ENCODE data around the gene TPBGL. TPM values are rescaled to one million over a fixed set of nuclear protein-coding genes. Genes with fewer than 3 reads are reported as not detected.

The TPBGL gene
- total RNA-seq, 2 experiments from 2014 or later, result 0.13 to 0.19 TPM

DNA sequence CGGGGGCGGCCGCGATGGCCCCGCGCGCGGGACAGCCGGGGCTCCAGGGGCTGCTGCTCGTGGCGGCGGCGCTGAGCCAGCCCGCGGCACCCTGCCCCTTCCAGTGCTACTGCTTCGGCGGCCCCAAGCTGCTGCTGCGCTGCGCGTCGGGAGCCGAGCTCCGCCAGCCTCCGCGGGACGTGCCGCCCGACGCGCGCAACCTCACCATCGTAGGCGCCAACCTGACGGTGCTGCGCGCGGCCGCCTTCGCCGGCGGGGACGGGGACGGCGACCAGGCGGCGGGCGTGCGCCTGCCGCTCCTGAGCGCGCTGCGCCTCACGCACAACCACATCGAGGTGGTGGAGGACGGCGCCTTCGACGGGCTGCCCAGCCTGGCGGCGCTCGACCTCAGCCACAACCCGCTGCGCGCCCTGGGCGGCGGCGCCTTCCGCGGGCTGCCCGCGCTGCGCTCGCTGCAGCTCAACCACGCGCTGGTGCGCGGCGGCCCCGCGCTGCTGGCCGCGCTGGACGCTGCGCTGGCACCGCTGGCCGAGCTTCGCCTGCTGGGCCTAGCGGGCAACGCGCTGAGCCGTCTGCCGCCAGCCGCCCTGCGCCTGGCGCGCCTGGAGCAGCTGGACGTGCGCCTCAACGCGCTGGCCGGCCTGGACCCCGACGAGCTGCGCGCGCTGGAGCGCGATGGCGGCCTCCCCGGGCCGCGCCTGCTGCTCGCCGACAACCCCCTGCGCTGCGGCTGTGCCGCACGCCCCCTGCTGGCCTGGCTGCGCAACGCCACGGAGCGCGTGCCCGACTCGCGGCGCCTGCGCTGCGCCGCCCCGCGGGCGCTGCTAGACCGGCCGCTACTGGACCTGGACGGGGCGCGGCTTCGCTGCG, 697 bp downstream of the TPBGL start:
- ChIA-PET CTCF (interaction anchor here (0.7 to 10.0 kb wide), 19 partner anchors 8 to 312 kb away, joined by 3 to 136 read pairs (median 5); no protein-coding TSS in a partner anchor), POLR2A (interaction anchor here (0.7 to 1.9 kb wide), 3 partner anchors 27 to 158 kb away, joined by 3 to 6 read pairs (median 4); no protein-coding TSS in a partner anchor)

DNA sequence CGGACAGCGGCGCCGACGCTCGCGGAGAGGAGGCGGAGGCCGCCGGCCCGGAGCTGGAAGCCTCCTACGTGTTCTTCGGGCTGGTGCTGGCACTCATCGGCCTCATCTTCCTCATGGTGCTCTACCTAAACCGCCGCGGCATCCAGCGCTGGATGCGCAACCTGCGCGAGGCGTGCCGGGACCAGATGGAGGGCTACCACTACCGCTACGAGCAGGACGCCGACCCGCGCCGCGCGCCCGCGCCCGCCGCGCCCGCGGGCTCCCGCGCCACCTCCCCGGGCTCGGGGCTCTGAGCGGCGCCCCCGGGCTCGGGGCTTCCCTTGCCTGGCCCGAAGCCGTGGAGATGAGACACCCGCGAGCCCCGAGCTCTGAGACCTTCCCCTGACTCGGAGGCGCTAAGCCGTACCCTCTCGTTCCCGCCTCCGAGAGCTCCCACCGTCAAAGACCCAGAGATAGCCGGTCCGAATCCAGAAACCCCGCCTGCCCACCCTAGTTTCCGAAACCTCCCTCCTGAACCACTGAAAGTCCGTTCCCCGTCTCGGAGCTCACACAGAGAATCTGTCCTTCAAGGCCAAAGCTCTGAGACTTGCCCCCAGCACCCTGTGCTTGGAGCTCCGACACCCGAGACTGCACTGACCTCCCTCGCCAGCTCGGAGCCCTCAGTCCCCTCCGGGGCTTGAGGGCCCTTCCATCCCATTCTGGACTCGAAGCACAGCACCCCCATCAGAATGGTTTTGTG, 1.5 kb downstream of the TPBGL start:
- POLR2A ChIA-PET, result interaction anchor here (0.7 to 1.9 kb wide), 3 partner anchors 99 to 158 kb away, joined by 3 to 6 read pairs (median 3); no protein-coding TSS in a partner anchor
- CTCF ChIA-PET, result interaction anchor here (0.8 to 10.0 kb wide), 17 partner anchors 8 to 313 kb away, joined by 3 to 136 read pairs (median 5); no protein-coding TSS in a partner anchor

DNA sequence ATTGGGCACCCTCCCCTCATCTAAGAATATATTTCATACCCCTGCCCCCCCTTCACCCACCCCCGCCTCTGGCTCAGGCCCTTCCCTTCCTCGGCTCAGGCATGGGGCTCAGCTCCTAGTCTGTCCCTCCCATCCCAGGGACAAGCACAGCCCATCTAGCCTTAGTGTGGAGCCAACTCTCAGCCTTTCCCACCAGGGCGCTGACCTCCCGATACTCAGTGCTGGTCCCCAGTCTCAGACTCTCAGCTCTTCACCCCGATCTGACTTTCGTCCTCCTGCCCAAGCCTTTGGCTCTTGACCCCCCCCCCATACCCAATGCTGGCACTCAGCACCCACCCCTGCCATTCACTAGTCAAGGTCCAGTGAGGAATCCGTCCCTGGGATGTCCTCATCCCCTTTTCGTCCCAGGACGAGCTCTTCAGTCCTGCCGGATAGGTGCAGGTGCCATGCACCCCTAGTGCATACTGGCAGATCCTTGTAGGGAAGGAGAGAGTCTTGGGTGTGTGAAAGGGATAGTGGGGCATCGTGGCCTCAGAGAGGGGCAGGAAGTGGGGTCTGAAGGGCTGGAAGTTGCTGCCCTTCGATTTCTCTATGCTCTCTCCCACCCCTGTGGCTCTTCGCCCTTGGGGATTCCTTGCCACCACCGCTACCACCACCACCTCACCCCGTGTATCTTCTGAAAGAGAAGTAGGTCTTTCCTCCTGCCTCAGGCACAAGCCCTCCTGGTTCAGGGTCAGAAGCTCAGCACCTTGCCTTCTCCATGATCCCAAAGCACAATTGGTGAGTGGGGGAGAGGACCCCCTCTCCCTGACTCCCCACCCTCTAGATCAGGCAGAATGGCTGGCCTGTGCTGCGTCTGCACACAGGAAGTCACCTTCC, 2.4 kb downstream of the TPBGL start:
- ChIA-PET POLR2A (interaction anchor here (0.9 kb wide), 1 partner anchor 100 kb away, joined by 3 read pairs; no protein-coding TSS in a partner anchor), CTCF (interaction anchor here (0.6 to 10.0 kb wide), 10 partner anchors 8 to 1614 kb away, joined by 3 to 136 read pairs (median 5); no protein-coding TSS in a partner anchor)

DNA sequence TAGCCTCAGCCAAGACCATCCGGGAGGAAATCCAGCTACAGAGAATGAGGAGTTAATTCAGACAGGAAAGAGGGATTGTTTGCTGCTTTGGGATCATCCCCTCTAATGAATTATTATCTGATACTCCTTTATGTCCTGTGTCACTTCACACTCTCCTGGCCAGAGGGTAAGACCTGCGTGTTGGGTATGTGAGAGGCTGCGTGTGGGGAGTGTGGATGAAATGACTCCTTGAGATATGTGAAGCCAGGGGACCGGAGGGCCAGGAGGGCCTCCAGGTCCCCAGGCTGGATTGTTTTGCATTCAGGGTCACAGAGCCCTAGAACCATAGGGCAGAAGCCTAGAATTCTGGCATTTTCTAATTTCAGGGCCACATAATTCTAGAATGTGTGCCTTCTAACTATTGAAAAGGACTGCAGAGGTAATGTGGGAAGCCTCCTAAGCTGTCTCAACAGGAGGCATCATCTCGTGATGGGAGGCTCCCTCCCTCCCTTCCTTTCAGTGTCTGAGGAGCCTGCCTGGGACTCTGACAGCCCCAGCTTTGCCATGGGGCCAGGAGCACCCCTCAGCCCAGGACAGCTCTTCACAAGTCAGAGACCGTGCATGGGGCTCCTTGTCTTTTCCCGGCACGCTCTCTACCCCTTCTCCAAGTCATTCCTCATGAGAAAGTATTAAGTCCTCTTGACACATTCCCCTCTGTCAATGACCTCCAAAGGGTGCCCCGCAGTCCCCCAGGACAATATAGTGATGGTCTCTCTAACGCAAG, 3.7 kb downstream of the TPBGL start:
- ChIA-PET POLR2A (no interaction called here), CTCF (interaction anchor here (0.6 to 10.0 kb wide), 2 partner anchors 11 to 101 kb away, joined by 3 to 136 read pairs; no protein-coding TSS in a partner anchor)

DNA sequence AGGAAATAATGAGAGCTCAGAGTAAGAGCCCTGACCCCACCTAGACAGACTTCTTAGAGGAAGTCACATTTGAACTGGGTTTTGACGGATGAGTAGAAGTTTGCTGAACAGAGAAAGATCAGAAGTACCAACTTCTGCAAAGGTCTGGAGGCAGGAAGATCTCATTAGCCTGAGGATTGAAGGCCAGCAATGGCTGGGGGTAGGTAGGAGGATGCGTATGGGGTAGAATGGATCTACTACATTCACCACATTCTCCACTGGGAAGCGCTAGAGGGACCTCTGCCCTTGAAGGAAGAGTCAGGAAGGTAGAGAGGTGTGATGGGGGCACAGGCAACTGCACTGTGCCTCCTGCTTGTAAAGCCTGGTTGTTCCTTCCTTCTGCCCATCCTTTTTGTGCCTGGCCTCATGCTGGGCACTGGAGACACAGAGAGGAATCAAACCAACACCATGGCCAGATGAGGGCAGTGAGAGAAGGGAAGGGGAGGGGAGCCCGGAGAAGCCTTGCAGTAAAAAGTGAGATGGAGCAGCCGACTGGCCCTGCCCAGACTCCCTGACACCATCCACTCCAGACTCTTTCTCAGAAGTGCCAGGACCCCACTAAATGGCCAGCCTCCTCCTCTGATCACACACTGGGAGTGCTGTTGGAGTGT, 4.9 kb downstream of the TPBGL start:
- ChIA-PET CTCF (interaction anchor here (0.9 to 10.0 kb wide), 4 partner anchors 10 to 103 kb away, joined by 3 to 155 read pairs (median 71); no protein-coding TSS in a partner anchor), POLR2A (no interaction called here)

DNA sequence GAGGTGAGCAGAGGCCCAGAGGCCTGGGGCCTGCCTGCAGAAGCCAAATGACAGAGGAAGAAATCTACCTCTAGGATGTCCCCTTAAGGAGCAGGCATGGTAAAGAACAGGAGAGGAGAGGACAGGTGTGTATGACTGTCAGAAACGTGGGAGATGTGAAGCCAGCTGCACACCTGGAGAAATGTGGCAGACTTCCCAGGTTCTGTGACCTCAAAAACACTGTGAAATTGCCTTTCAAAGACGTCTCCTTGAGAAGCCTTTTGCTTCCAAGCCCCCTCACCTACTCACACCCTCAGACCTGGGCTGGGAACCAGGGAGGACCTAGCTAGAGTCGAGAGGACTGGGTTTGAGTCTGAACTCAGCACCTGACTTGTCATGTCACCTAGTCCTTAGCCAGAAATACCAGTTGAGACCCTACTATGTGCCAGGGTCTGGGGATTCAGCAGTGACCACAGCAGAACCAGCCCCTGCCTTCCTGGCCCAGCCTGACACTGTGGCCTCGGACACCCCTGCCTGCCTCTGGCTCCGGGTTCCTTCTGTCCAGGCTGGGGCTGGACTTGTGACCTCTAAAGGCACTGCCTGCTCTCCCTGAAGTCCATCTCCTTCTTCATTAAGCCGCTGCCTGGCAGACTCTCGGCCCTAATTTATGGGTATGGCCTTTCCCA, 5.6 kb downstream of the TPBGL start:
- ChIA-PET POLR2A (no interaction called here), CTCF (interaction anchor here (1.1 to 7.8 kb wide), 4 partner anchors 8 to 104 kb away, joined by 3 to 155 read pairs (median 12); partner anchors contain the start of gene TPBGL)

DNA sequence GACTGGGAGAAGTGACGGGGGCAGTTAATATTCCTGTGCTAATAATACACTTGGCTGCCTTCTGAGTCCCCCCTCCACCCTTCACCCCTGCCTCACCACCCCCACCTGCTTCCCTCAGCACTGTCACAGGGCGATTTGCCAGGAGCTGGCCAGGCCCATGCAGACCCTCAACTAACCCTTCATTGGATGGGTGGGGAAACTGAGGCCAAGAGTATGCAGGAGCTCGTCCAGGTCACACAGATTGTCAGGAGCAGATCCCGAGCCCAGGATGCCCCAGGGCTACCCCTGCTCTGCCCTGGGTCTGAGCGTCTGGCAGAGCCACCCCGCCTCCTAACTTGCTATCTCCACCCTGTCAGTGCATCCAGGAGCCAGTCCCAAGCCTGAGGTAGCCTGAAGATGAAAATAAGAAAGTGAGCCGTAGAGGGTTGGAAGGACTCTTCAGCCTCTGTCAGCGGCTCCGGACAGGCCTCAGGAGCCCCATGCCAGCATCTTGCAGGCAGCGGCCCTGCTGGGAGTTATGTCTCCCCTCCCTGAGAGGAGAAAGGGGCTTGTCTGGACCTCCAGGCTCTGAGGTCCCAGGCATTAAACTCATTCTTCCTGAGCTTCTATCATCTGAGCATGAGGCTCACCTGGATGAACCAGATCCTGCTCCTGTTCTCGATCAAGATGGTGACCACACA, 6.2 kb downstream of the TPBGL start:
- CTCF ChIA-PET, result interaction anchor here (1.1 to 7.8 kb wide), 8 partner anchors 8 to 224 kb away, joined by 3 to 155 read pairs (median 10); partner anchors contain the start of gene TPBGL
- POLR2A ChIA-PET, result no interaction called here

DNA sequence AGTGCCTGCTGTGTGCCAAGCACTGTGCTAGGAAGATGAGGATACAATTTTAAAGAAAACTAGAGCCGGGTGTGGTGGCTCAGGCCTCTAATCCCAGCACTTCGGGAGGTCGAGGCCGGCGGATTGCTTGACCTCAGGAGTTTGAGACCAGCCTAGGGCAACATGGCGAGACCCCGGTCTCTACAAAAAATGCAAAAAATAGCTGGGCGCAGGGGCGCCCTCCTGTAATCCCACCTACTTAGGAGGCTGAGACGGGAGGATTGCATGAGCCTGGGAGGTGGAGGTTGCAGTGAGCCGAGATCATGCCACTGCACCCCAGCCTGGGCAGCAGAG, 8.3 kb downstream of the TPBGL start:
- POLR2A ChIA-PET, result no interaction called here
- CTCF ChIA-PET, result interaction anchor here (0.7 to 7.8 kb wide), 28 partner anchors 8 to 479 kb away, joined by 3 to 155 read pairs (median 4); partner anchors contain the start of gene TPBGL

DNA sequence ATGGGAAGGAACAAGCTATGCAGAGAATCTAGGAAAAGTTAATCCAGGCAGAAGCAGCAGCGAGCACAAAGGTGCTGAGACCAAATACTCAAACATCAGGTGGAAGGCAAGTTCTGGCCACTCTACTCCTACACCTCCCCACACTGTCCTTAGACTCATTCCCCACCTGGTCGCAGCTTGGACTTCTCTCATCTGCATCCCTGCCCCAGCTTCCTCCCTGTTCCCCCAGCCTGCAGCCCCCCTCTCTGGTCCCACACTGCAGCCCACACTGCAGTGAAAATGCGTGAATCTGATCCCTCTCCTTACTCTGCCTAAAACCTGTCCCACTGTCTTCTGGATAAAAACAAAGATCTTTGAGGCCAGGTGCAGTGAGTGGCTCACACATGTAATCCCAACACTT, 9.1 kb downstream of the TPBGL start:
- CTCF ChIA-PET, result interaction anchor here (0.6 to 7.8 kb wide), 6 partner anchors 8 to 227 kb away, joined by 4 to 155 read pairs (median 18); partner anchors contain the start of gene TPBGL

DNA sequence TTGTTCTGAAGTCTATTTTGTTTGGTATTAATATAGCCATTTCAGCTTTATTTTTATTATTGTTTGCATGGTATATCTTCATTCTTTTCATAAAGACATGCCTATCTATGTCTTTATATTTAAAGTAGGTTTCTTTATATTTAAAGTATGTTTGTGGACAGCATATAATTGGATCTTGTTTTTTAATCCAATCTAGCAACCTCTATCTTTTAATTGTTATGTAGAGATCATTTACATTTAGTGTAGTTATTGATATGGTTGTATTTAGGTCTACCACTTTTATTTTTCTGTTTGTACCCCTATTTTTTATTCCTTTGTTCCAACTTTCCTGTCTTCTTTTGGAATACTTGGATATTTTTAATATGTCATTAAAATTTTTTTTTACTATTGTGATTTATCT, 13.8 kb downstream of the TPBGL start:
- CTCF ChIA-PET, result no interaction called here
- POLR2A ChIA-PET, result no interaction called here

More for the DNA sequence above, 9.1 kb downstream of the TPBGL start:
- POLR2A ChIA-PET, result no interaction called here

DNA sequence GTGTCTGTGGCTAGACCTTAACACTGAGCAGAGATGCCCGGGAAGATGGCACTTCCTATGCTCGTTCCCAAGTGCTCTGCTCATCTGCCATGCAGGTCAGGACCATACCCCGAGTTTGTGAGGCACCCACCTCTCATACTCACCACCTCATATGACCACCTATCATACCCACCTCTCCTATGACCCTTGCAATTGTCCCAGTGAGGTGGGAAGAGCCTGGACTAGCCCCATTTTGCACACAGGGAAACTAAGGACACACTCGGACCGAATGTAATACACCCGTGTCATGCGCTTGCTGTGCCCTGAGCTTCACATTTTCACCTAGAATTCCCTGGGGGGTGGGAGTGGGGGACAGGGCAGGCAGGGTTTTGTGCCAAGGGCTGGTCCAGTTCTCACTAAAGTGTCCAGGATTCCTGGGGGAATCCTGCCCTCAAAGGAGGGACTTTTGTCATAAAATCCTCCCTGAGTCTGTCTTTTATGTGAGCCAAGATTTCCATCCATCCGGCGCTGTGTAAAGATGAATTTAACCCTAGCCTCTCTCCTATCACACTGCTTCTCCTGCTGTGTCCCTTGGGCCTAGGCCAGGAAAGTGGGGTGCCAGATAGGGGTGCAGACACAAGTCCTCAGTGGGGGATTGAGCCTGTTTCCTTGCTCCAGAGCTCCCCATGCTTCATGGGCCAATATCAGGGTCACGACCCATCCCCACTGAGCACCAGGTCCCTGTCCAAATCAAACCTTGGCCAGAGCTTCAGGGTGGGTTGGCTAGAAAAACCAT, 20.0 kb downstream of the TPBGL start:
- ChIA-PET CTCF (interaction anchor here (1.0 to 3.3 kb wide), 2 partner anchors 10 to 12 kb away, joined by 3 to 13 read pairs; no protein-coding TSS in a partner anchor), POLR2A (interaction anchor here (0.6 kb wide), 1 partner anchor 17 kb away, joined by 9 read pairs; no protein-coding TSS in a partner anchor)

DNA sequence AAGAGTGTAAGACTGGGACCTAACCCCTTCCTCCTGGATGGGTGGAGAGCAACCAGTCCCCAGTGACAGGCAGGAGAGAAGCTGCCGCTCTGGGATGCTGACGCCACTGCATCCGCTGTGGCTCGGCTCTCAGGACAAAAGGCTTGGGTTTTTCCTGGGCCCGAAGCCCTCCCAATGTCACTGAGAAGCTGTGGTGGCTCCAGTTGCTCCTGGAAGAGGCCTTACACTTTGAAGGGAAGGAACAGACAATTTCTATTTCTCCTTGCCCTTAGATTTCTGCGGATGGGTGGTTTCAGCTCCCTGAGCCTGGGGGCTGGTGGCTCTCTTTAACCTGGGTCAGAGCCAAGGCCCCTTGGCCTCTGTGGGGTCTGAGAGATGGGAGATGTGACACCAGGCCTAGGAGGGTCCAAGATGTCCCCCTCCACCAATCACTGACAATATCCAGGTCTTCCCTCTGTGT, 21.4 kb downstream of the TPBGL start:
- CTCF ChIA-PET, result interaction anchor here (1.0 to 3.3 kb wide), 3 partner anchors 9 to 121 kb away, joined by 3 to 13 read pairs (median 6); no protein-coding TSS in a partner anchor
- POLR2A ChIA-PET, result no interaction called here

DNA sequence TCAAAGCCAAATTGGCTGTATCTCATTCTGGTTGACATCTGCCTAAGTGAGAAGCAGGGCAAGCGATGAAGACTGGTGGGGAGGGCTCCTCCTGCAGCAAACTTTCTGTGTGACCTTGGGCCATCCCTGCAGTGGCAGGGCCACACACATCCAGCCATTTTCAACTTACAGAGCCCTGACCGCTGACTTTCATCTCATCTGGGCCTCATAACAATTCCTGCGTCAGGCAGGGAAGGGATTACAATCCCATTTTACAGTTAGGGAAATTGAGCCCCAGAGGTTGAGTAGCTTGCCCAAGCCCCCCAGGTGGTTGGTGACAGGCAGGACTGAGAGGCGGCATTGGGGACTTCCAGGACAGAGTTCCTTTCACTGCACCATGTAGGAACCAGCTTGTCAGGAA, 21.9 kb downstream of the TPBGL start:
- ChIA-PET POLR2A (no interaction called here), CTCF (interaction anchor here (1.7 to 3.3 kb wide), 2 partner anchors 14 to 122 kb away, joined by 6 to 13 read pairs; no protein-coding TSS in a partner anchor)

DNA sequence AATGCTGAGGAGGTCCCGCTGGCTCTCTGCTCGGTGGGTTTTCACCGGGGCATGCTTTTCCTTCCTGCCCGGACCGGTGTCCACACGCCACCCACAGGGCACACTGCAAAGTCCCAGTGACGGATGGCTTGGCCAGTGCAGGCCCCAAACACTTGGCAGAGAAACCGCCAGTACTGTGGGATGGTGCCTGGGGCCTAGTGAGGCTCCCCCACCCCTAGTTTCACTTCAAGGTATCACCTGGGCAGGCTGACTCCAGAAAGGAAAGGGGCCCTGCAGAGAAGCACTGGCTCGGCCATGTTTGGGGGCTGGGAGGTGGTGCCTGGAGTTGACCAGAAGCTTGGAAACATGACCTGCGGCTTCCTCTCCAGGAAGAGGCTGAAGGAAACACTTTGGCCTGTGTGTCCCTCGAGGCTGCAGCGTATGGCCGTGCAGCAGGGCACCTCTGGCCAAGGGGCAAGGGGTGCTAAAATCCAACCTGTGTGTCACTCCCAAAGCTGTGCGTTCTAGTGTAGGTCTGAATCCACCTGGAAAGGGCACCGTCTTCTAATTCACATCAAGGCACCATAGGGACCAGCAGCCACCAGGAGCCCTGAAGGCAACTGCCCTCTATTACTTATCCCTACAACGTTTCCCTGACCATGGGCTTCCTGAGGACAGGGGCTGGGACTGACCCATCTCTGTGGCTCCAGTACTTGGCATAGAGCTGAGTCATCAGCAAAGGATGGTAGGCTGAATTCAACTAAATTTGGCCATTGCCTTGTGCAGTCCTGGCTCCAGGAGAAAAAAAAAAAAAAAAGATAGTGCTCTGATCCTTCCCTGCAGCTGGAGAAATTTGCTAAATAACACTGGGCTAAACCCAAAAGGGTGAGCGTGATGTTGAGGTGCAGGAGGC, 22.6 kb downstream of the TPBGL start:
- ChIA-PET CTCF (interaction anchor here (1.1 to 3.3 kb wide), 3 partner anchors 13 to 123 kb away, joined by 3 to 13 read pairs (median 6); no protein-coding TSS in a partner anchor), POLR2A (no interaction called here)
